GM23338 (cell line): ENCODE results near the gene PAX2. TPM values are rescaled to one million over a fixed set of nuclear protein-coding genes. Genes with fewer than 3 reads are reported as not detected.

Experiments used
- ATAC-seq: fragments of 200-7000 bp; cut with Tn5 transposase; 3 replicates; pipeline ENCODE4 v1.9.1; 2020
- DNase-seq: peaks from one replicate; pipeline ENCODE4 v3.0.0-alpha.2; 2015; ENCODE audit warnings: low spot score
- H2AFZ ChIP-seq: fragments of 200-600 bp; sonication (generic); 2 replicates; pipeline ENCODE4 v1.8.0; 2016; ENCODE audit warnings: antibody characterized with exemption, mild to moderate bottlenecking, moderate library complexity
- H3F3A ChIP-seq: fragments of 200-600 bp; sonication (generic); replicated peaks from 2 replicates; pipeline ENCODE4 v1.8.0; 2017; ENCODE audit warnings: antibody characterized with exemption, mixed run types, low read depth
- H3K27ac ChIP-seq: fragments of 200-600 bp; sonication (generic); 2 replicates; pipeline ENCODE4 v1.6.1; 2016; ENCODE audit warnings: low read depth
- H3K27me3 ChIP-seq: fragments of 200-600 bp; sonication (generic); 2 replicates; pipeline ENCODE4 v1.8.0; 2016; ENCODE audit warnings: mild to moderate bottlenecking, mixed run types, moderate library complexity; ENCODE audit not compliant: insufficient read depth
- H3K36me3 ChIP-seq: fragments of 200-600 bp; sonication (generic); 2 replicates; pipeline ENCODE4 v1.8.0; 2016; ENCODE audit warnings: mild to moderate bottlenecking; ENCODE audit not compliant: insufficient read depth
- H3K4me1 ChIP-seq: fragments of 200-600 bp; sonication (generic); 2 replicates; pipeline ENCODE4 v1.8.0; 2016; ENCODE audit warnings: mild to moderate bottlenecking, moderate library complexity; ENCODE audit not compliant: insufficient read depth
- H3K4me2 ChIP-seq: fragments of 200-600 bp; sonication (generic); 2 replicates; pipeline ENCODE4 v1.7.1; 2017; ENCODE audit warnings: mixed run types
- H3K4me3 ChIP-seq: fragments of 200-600 bp; sonication (generic); 2 replicates; pipeline ENCODE4 v1.6.1; 2016; ENCODE audit warnings: mixed run types
- H3K79me2 ChIP-seq: fragments of 200-600 bp; sonication (generic); replicated peaks from 2 replicates; pipeline ENCODE4 v1.8.0; 2017; ENCODE audit warnings: mild to moderate bottlenecking; ENCODE audit not compliant: insufficient read depth
- H3K9me2 ChIP-seq: fragments of 200-600 bp; sonication (generic); 2 replicates; pipeline ENCODE4 v1.8.0; 2017; ENCODE audit not compliant: insufficient read depth
- H4K20me1 ChIP-seq: fragments of 200-600 bp; sonication (generic); replicated peaks from 2 replicates; pipeline ENCODE4 v1.8.0; 2017; ENCODE audit warnings: mild to moderate bottlenecking; ENCODE audit not compliant: insufficient read depth
- H3K27ac Mint-ChIP-seq: 2 replicates; pipeline ENCODE4 v1.8.0; 2020; ENCODE audit warnings: inconsistent platforms, mild to moderate bottlenecking, moderate library complexity, mixed read lengths
- H3K27me3 Mint-ChIP-seq: 3 replicates; pipeline ENCODE4 v1.8.0; 2022; ENCODE audit warnings: low read depth, mild to moderate bottlenecking, moderate library complexity, mixed read lengths, inconsistent platforms; ENCODE audit not compliant: insufficient read depth, poor library complexity
- H3K36me3 Mint-ChIP-seq: 3 replicates; pipeline ENCODE4 v1.8.0; 2021; ENCODE audit warnings: low read depth, mild to moderate bottlenecking, inconsistent platforms, moderate library complexity, mixed read lengths
- H3K4me1 Mint-ChIP-seq: 3 replicates; pipeline ENCODE4 v1.8.0; 2020; ENCODE audit warnings: mild to moderate bottlenecking, inconsistent platforms, mixed read lengths
- H3K4me3 Mint-ChIP-seq: 3 replicates; pipeline ENCODE4 v1.8.0; 2021; ENCODE audit warnings: moderate library complexity, mild to moderate bottlenecking, inconsistent platforms, mixed read lengths
- H3K9me3 Mint-ChIP-seq: 3 replicates; pipeline ENCODE4 v1.8.0; 2020; ENCODE audit warnings: moderate library complexity, mild to moderate bottlenecking, inconsistent platforms, mixed read lengths
- CREB1 ChIP-seq: fragments of 250-450 bp; sonication (Bioruptor Pico); IDR thresholded peaks from 2 replicates; pipeline ENCODE4 v1.5.0; 2020; ENCODE audit warnings: low read depth, mild to moderate bottlenecking, moderate library complexity
- JUNB ChIP-seq: IDR thresholded peaks from one replicate; pipeline ENCODE4 v1.6.1; 2016; ENCODE audit warnings: antibody characterized with exemption; ENCODE audit not compliant: unreplicated experiment
- POLR2AphosphoS5 ChIP-seq: IDR thresholded peaks from 2 replicates; pipeline ENCODE4 v1.6.1; 2016; ENCODE audit warnings: antibody characterized with exemption, low read depth
- STAT1 ChIP-seq: IDR thresholded peaks from one replicate; pipeline ENCODE4 v1.6.1; 2016; ENCODE audit warnings: antibody characterized with exemption; ENCODE audit not compliant: unreplicated experiment
- ZNF114 ChIP-seq: fragments of 250-450 bp; sonication (Bioruptor Pico); IDR thresholded peaks from 2 replicates; pipeline ENCODE4 v1.5.0; 2020; ENCODE audit warnings: mild to moderate bottlenecking, moderate library complexity
- ZNF462 ChIP-seq: fragments of 250-450 bp; sonication (Bioruptor Pico); IDR thresholded peaks from 2 replicates; pipeline ENCODE4 v1.5.0; 2020; ENCODE audit warnings: mild to moderate bottlenecking, moderate library complexity
- polyA plus RNA-seq: library from polyadenylated mRNA; unstranded; fragments of >200 nt; fragmentation: Nextera tagmentation; extraction: Ambion mirVana; gene quantifications from 2 replicates; pipeline ENCODE4 v1.2.1, GENCODE V29; 2016
- total RNA-seq: library from RNA; depleted of rRNA; stranded (reverse); fragments of >200 nt; shearing (Covaris generic); gene quantifications from 2 replicates; pipeline ENCODE4 v1.2.3, GENCODE V29; 2014
- TF ChIP-seq, protein P1 (sequence below): IDR thresholded peaks from one replicate; pipeline ENCODE4 v1.6.1; 2018; ENCODE audit warnings: antibody characterized with exemption; ENCODE audit not compliant: unreplicated experiment
- TF ChIP-seq, protein P2 (sequence below), 2 experiments: fragments of 200-600 bp in 1 of 2; sonication (generic) in 1 of 2; conservative IDR thresholded peaks; 2 replicates each; pipeline versions ENCODE4 v1.5.1 to v1.6.1; 2016 to 2017; ENCODE audit warnings: antibody characterized with exemption in 2 of 2, low read depth in 2 of 2, mild to moderate bottlenecking in 2 of 2, moderate library complexity in 1 of 2

PAX2 gene
- total and polyA plus RNA-seq, 2 experiments from 2014 or later = not detected

DNA sequence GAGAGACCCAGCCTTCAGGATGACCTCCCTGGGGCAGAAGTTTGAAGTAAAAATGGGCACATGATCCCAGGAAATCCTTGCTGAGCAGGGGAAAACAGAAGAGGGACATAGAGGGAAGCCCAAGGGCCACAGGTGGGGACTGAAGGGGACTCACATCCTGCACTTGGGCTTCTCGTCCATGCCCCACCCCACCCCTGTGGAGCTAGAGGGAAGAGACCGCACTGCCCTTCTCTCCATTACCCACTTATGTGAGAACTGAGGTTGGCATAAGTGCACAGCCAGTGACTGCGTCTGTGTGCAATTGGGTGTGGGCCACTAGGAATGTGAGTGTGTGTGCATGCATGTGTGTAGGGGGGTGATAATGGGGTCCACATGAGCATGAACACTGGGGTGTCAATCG lies 124.0 kb downstream of the PAX2 start:
- Histone ChIP-seq H3F3A (no peaks in the 10 kb centered on the region), H3K27ac (no peak overlapping the region), H3K79me2 (no peaks in the 10 kb centered on the region), H2AFZ (no peak overlapping the region), H4K20me1 (no peaks in the 10 kb centered on the region), H3K4me2 (no peak overlapping the region), H3K36me3 (no peaks in the 10 kb centered on the region; the same call in 1 of the 2 replicates), H3K27me3 (peaks cover 38% of the 10 kb centered on the region), H3K9me2 (no peaks in the 10 kb centered on the region), H3K4me3 (no peak overlapping the region), H3K4me1 (peaks cover 17% of the 10 kb centered on the region)
- DNase-seq (no peak), ATAC-seq (no peak)
- Mint-ChIP-seq H3K4me3 (no peak overlapping the region), H3K27me3 (peaks cover 33% of the 10 kb centered on the region), H3K9me3 (no peaks in the 10 kb centered on the region), H3K4me1 (peaks cover 26% of the 10 kb centered on the region), H3K36me3 (no peaks in the 10 kb centered on the region), H3K27ac (no peak overlapping the region)
- no peak for TF ChIP-seq ZNF114 (CRISPR knock-in tag)
- TF ChIP-seq POLR2AphosphoS5 = no peak
- TF ChIP-seq JUNB = no peak
- TF ChIP-seq CREB1 (CRISPR knock-in tag) = no peak
- TF ChIP-seq, protein P1, sequence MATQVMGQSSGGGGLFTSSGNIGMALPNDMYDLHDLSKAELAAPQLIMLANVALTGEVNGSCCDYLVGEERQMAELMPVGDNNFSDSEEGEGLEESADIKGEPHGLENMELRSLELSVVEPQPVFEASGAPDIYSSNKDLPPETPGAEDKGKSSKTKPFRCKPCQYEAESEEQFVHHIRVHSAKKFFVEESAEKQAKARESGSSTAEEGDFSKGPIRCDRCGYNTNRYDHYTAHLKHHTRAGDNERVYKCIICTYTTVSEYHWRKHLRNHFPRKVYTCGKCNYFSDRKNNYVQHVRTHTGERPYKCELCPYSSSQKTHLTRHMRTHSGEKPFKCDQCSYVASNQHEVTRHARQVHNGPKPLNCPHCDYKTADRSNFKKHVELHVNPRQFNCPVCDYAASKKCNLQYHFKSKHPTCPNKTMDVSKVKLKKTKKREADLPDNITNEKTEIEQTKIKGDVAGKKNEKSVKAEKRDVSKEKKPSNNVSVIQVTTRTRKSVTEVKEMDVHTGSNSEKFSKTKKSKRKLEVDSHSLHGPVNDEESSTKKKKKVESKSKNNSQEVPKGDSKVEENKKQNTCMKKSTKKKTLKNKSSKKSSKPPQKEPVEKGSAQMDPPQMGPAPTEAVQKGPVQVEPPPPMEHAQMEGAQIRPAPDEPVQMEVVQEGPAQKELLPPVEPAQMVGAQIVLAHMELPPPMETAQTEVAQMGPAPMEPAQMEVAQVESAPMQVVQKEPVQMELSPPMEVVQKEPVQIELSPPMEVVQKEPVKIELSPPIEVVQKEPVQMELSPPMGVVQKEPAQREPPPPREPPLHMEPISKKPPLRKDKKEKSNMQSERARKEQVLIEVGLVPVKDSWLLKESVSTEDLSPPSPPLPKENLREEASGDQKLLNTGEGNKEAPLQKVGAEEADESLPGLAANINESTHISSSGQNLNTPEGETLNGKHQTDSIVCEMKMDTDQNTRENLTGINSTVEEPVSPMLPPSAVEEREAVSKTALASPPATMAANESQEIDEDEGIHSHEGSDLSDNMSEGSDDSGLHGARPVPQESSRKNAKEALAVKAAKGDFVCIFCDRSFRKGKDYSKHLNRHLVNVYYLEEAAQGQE = no peak
- TF ChIP-seq, protein P2, sequence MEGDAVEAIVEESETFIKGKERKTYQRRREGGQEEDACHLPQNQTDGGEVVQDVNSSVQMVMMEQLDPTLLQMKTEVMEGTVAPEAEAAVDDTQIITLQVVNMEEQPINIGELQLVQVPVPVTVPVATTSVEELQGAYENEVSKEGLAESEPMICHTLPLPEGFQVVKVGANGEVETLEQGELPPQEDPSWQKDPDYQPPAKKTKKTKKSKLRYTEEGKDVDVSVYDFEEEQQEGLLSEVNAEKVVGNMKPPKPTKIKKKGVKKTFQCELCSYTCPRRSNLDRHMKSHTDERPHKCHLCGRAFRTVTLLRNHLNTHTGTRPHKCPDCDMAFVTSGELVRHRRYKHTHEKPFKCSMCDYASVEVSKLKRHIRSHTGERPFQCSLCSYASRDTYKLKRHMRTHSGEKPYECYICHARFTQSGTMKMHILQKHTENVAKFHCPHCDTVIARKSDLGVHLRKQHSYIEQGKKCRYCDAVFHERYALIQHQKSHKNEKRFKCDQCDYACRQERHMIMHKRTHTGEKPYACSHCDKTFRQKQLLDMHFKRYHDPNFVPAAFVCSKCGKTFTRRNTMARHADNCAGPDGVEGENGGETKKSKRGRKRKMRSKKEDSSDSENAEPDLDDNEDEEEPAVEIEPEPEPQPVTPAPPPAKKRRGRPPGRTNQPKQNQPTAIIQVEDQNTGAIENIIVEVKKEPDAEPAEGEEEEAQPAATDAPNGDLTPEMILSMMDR (conservative IDR thresholded peaks at IDR 0.05; ENCODE audit: low read depth in 2 of 2) = no peak
- no peak for TF ChIP-seq ZNF462 (CRISPR knock-in tag)
- TF ChIP-seq STAT1 = no peak
